Mammary epithelial cell (primary cell): ENCODE data around the gene TUNAR.

Experiments
- CTCF ChIP-seq, 2 donors: IDR thresholded peaks in 1 of 2; conservative IDR thresholded peaks in 1 of 2; 2 replicates each; pipeline ENCODE4 v1.5.1; 2011 to 2012; ENCODE audit warnings: inconsistent platforms in 2 of 2, low read length in 2 of 2, mild to moderate bottlenecking in 2 of 2, control low read depth in 1 of 2, low read depth in 1 of 2; ENCODE audit not compliant: insufficient read depth in 1 of 2; ENCODE audit errors: extremely low read depth in 1 of 2
- EZH2 ChIP-seq: IDR thresholded peaks from 2 replicates; pipeline ENCODE4 v1.6.1; 2012; ENCODE audit warnings: low read length, inconsistent platforms, borderline replicate concordance

GRCh38 chr14:95872777-95873176 is 3.9 kb upstream of the TUNAR start:
- TF ChIP-seq CTCF (conservative IDR thresholded peaks at IDR 0.05 in 1 of 2, IDR thresholded peaks at IDR 0.05 in 1 of 2; ENCODE audit: extremely low read depth in 1 of 2, insufficient read depth in 1 of 2, low read depth in 1 of 2, low read length in 2 of 2) (no peak), EZH2 (no peak)
